Upper lobe of left lung (tissue), 6 donors: ENCODE measurements around the gene PLAAT5. TPM values are rescaled to one million over a fixed set of nuclear protein-coding genes. Genes with fewer than 3 reads are reported as not detected.

Experiments used
- ATAC-seq, 2 donors: fragments of 200-7000 bp; cut with Tn5 transposase; one replicate each; pipeline ENCODE4 v1.9.1; 2022; ENCODE audit warnings: mild to moderate bottlenecking in 2 of 2, moderate library complexity in 2 of 2; ENCODE audit not compliant: low FRiP score in 2 of 2
- DNase-seq, 2 donors: peaks; one replicate each; pipeline ENCODE4 v3.0.0-alpha.2; 2019 to 2020
- H3K27ac ChIP-seq, 4 donors: fragments of 200-600 bp; sonication (generic); one replicate each; pipeline ENCODE4 v1.5.1; 2016 to 2019
- H3K27me3 ChIP-seq, 4 donors: fragments of 200-600 bp; sonication (generic); one replicate each; pipeline ENCODE4 v1.5.1; 2017 to 2019
- H3K36me3 ChIP-seq, 4 donors: fragments of 200-600 bp; sonication (generic); one replicate each; pipeline ENCODE4 v1.5.1; 2016 to 2019
- H3K4me1 ChIP-seq, 4 donors: fragments of 200-600 bp; sonication (generic); one replicate each; pipeline ENCODE4 v1.5.1; 2018 to 2019
- H3K4me3 ChIP-seq, 4 donors: fragments of 200-600 bp; sonication (generic); one replicate each; pipeline ENCODE4 v1.5.1; 2017 to 2019; ENCODE audit warnings: mild to moderate bottlenecking in 2 of 4, moderate library complexity in 1 of 4
- H3K9me3 ChIP-seq, 4 donors: fragments of 200-600 bp; sonication (generic); one replicate each; pipeline ENCODE4 v1.5.1; 2018 to 2019
- EP300 ChIP-seq, 4 donors: sonication (generic); formaldehyde crosslinking; IDR thresholded peaks; one replicate each; pipeline ENCODE4 v1.5.1; 2017; ENCODE audit warnings: antibody characterized with exemption in 4 of 4, control low read depth in 2 of 4
- POLR2A ChIP-seq, 4 donors: fragments of 450-650 bp; IDR thresholded peaks; one replicate each; pipeline ENCODE4 v1.5.1; 2016 to 2017; ENCODE audit warnings: antibody characterized with exemption in 4 of 4, mild to moderate bottlenecking in 2 of 4
- POLR2AphosphoS5 ChIP-seq, 2 donors: sonication (generic); formaldehyde crosslinking; IDR thresholded peaks; one replicate each; pipeline ENCODE4 v1.5.1; 2017; ENCODE audit warnings: antibody characterized with exemption in 2 of 2
- WGBS, 2 donors: methylation state at CpG; one replicate each; pipeline ENCODE4 v1.1.5; 2017 to 2018; 5-methylcytosine and 5-hydroxymethylcytosine counted together
- total RNA-seq, 6 donors: library from RNA; depleted of rRNA in 4 of 6; stranded (reverse); fragments of >200 nt in 4 of 6; gene quantifications; one replicate each; pipeline versions ENCODE4 v1.1.0 to v1.2.1, GENCODE V29; 2016 to 2021
- TF ChIP-seq, protein P1 (sequence below), 6 experiments: fragments of 450-650 bp in 4 of 6; fragments of 200-600 bp in 2 of 6; sonication (generic) in 2 of 6; IDR thresholded peaks; one replicate each; pipeline ENCODE4 v1.5.1; 2016 to 2019; ENCODE audit warnings: antibody characterized with exemption in 6 of 6
- donor health status: DM: no; HTN: no; CAD: no; lungs with moderate emphysema.
- donor health status: DM: no; HTN: yes; CAD: no; lungs with severe emphysema.

The PLAAT5 gene
- total RNA-seq, 6 donors from 2014 or later: 1.0 to 7.2 (median 3.1) TPM

DNA sequence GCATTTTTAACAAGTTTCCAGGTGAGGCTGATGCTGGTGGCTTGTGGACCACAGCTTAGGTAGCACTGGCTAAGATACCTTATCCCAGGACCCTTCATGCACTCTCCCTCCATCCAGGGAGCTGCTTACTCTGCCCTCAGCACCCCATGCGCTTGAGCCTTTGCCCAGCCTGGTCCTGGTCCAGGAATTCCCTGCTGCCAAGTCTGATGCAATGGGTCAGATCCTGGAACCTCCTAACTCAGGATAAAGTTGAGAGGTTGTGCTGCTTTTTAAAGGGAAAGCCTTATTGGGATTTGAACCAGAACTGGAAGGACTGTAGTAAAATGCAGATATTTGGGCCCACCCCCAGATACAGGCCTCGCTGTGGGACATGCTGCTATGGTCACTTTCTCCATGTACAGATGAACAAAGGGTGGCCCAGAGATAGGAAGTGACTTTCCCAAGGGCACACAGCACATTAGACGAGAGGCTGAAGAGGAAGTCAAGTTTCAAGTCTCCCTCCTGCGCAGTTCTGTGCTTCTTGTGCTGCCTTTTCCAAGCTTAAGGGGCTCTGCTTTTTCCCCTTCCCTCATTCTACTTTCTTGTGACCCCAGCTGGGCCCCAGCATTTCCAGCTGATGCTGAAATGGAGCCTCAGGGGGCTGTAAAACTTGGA is 14.1 kb upstream of the PLAAT5 start:
- H3K27ac ChIP-seq: peak overlapping the region in 1 of 4 donors; percentile 40
- H3K9me3 ChIP-seq: peaks cover 0 to 5% (median 5%) of the 10 kb centered on the region in 4 donors
- peaks cover 8 to 30% (median 20%) of the 10 kb centered on the region in 4 donors for H3K4me1 ChIP-seq
- TF ChIP-seq POLR2AphosphoS5 (IDR thresholded peaks at IDR 0.05): no peak
- TF ChIP-seq, protein P1, sequence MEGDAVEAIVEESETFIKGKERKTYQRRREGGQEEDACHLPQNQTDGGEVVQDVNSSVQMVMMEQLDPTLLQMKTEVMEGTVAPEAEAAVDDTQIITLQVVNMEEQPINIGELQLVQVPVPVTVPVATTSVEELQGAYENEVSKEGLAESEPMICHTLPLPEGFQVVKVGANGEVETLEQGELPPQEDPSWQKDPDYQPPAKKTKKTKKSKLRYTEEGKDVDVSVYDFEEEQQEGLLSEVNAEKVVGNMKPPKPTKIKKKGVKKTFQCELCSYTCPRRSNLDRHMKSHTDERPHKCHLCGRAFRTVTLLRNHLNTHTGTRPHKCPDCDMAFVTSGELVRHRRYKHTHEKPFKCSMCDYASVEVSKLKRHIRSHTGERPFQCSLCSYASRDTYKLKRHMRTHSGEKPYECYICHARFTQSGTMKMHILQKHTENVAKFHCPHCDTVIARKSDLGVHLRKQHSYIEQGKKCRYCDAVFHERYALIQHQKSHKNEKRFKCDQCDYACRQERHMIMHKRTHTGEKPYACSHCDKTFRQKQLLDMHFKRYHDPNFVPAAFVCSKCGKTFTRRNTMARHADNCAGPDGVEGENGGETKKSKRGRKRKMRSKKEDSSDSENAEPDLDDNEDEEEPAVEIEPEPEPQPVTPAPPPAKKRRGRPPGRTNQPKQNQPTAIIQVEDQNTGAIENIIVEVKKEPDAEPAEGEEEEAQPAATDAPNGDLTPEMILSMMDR (IDR thresholded peaks at IDR 0.05): no peak
- no peak for TF ChIP-seq POLR2A (IDR thresholded peaks at IDR 0.05)
- TF ChIP-seq EP300 (IDR thresholded peaks at IDR 0.05): no peak
- no peaks in the 10 kb centered on the region for H3K36me3 ChIP-seq
- no peaks in the 10 kb centered on the region for H3K27me3 ChIP-seq
- peak in 1 of 2 donors; percentile 30 for ATAC-seq
- DNase-seq: peak in 1 of 2 donors; percentile 62
- H3K4me3 ChIP-seq: no peak overlapping the region
- WGBS, 2 donors: 56 to 62% methylated on average over 4 of the region's 4 CpGs

- Histone ChIP-seq H3K4me1 (peaks cover 8 to 30% (median 20%) of the 10 kb centered on the region in 4 donors), H3K9me3 (peaks cover 4 to 13% (median 8%) of the 10 kb centered on the region in 4 donors), H3K27me3 (no peaks in the 10 kb centered on the region), H3K36me3 (no peaks in the 10 kb centered on the region), H3K4me3 (no peak overlapping the region), H3K27ac (no peak overlapping the region)
- ATAC-seq: no peak
- TF ChIP-seq EP300 (IDR thresholded peaks at IDR 0.05) (no peak), POLR2A (IDR thresholded peaks at IDR 0.05) (no peak), POLR2AphosphoS5 (IDR thresholded peaks at IDR 0.05) (no peak)
- TF ChIP-seq, protein P1 (IDR thresholded peaks at IDR 0.05): no peak
- no peak for DNase-seq
- WGBS, 2 donors: 77 to 89% methylated on average over 1 of the region's 1 CpG
Measured at GRCh38 chr11:63504054-63504453, 13.1 kb upstream of the PLAAT5 start.

DNA sequence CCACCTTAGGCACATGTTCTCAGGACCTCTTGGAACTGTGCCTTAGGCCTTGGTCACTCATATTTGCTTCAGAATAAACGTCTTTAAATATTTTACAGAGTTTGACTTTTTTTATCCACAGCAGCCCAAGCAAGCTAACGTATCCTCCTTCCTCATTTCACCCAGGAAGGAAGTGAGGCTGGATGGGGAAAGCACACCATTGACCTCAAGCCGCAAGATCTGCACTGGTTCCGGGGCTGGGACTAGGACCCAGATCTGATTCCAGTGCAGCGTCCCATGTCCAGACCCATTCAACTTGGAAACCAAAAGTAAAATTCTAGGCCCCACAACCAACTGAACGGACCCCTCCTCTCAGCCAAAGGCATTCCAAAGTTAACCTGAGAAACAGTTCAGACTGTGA is 12.5 kb upstream of the PLAAT5 start:
- TF ChIP-seq, protein P1 (IDR thresholded peaks at IDR 0.05): no peak
- TF ChIP-seq POLR2AphosphoS5 (IDR thresholded peaks at IDR 0.05) (no peak), EP300 (IDR thresholded peaks at IDR 0.05) (no peak), POLR2A (IDR thresholded peaks at IDR 0.05) (no peak)
- 60 to 77% methylated on average over 6 of the region's 6 CpGs for WGBS, 2 donors
- Histone ChIP-seq H3K4me1 (peaks cover 8 to 30% (median 20%) of the 10 kb centered on the region in 4 donors), H3K9me3 (peaks cover 4 to 13% (median 8%) of the 10 kb centered on the region in 4 donors), H3K27ac (no peak overlapping the region), H3K4me3 (no peak overlapping the region), H3K36me3 (no peaks in the 10 kb centered on the region), H3K27me3 (no peaks in the 10 kb centered on the region)
- peak in 1 of 2 donors; percentile 51 for DNase-seq
- peak; percentile 67 to 72 for ATAC-seq

DNA sequence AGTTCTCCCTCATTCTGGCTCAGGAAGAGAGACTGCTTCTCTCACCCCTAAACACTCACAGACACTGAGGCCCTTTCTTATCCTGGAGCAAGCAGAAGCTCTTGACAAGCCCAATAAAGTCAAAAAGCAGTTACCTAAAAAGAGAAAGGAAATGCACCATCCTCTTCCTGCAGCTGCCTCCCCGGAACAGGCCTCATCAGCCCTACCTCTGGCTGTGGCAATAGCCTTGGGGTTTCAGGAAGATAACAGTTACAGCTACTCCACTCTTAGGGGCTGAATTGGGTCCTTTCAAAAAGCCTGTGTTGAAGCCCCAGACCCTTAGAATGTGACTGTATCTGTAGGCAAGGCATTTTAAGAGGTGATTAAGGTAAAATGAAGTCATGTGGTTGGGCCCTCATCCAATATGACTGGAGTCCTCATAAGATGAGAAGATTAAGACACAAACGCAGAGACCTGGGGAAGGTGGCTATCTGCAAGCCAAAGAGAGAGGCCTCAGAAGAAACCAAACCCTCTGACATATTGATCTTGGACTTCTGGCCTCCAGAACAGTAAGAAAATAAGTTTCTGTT is 11.4 kb upstream of the PLAAT5 start:
- WGBS, 2 donors: 54 to 74% methylated on average over 2 of the region's 2 CpGs
- no peak for TF ChIP-seq POLR2A (IDR thresholded peaks at IDR 0.05)
- no peak for TF ChIP-seq EP300 (IDR thresholded peaks at IDR 0.05)
- TF ChIP-seq, protein P1 (IDR thresholded peaks at IDR 0.05): no peak
- no peak for TF ChIP-seq POLR2AphosphoS5 (IDR thresholded peaks at IDR 0.05)
- peaks cover 8 to 24% (median 20%) of the 10 kb centered on the region in 4 donors for H3K4me1 ChIP-seq
- H3K27me3 ChIP-seq: no peaks in the 10 kb centered on the region
- peaks cover 4 to 13% (median 8%) of the 10 kb centered on the region in 4 donors for H3K9me3 ChIP-seq
- ATAC-seq (no peak), DNase-seq (no peak)
- H3K4me3 ChIP-seq: no peak overlapping the region
- H3K36me3 ChIP-seq: no peaks in the 10 kb centered on the region
- H3K27ac ChIP-seq: no peak overlapping the region
